ENCODE results near the gene TTLL10. TPM values are rescaled to one million over a fixed set of nuclear protein-coding genes. Genes with fewer than 3 reads are reported as not detected.

Gene TTLL10
- total RNA-seq, 1 experiment from 2014 or later, result 0.29 TPM

GRCh38 chr1:1198423-1199140 lies 24.9 kb downstream of the TTLL10 start:
- H3K4me3 Mint-ChIP-seq (ENCODE audit: unreplicated experiment), result no peak overlapping the region
- H3K27me3 ChIP-seq (replicated peaks; ENCODE audit: control insufficient read depth, insufficient read depth, low read length), result no peaks in the 10 kb centered on the region
- H3K4me3 ChIP-seq (ENCODE audit: low read depth, low read length), result no peak overlapping the region
- no peak for DNase-seq
- no peaks in the 10 kb centered on the region for H3K4me1 Mint-ChIP-seq (ENCODE audit: low read depth, unreplicated experiment)
- TF ChIP-seq CTCF (IDR thresholded peaks at IDR 0.05; ENCODE audit: insufficient read depth in 1 of 2, low read depth in 1 of 2, low read length in 1 of 2, severe bottlenecking in 1 of 2, unreplicated experiment in 1 of 2), result no peak
- H3K9me3 Mint-ChIP-seq (ENCODE audit: unreplicated experiment), result peaks cover 13% of the 10 kb centered on the region
- no peaks in the 10 kb centered on the region for H3K27me3 Mint-ChIP-seq (ENCODE audit: insufficient read depth, unreplicated experiment)
- no peaks in the 10 kb centered on the region for H3K36me3 Mint-ChIP-seq (ENCODE audit: insufficient read depth, unreplicated experiment)
- POLR2A ChIA-PET, result no interaction called here
- H3K36me3 ChIP-seq (ENCODE audit: control insufficient read depth, insufficient read depth, low read length), result no peaks in the 10 kb centered on the region
- intact Hi-C loops (cut with micrococcal nuclease; ENCODE audit: unreplicated experiment), result no loop called here
- H3K9me3 ChIP-seq, result peaks cover 8% of the 10 kb centered on the region; the same call in 1 of the 2 replicates
- no TSS peak for BruUV-seq (replicated peaks)
- no peak overlapping the region for H3K27ac Mint-ChIP-seq (ENCODE audit: unreplicated experiment)
- CTCF ChIA-PET, result no interaction called here
- no peaks in the 10 kb centered on the region for H3K4me1 ChIP-seq

- H3K4me3 ChIP-seq (ENCODE audit: low read depth, low read length), result no peak overlapping the region
- intact Hi-C loops (cut with micrococcal nuclease; ENCODE audit: unreplicated experiment), result no loop called here
- no peak for TF ChIP-seq CTCF (IDR thresholded peaks at IDR 0.05; ENCODE audit: insufficient read depth in 1 of 2, low read depth in 1 of 2, low read length in 1 of 2, severe bottlenecking in 1 of 2, unreplicated experiment in 1 of 2)
- no peak for DNase-seq
- Mint-ChIP-seq H3K9me3 (ENCODE audit: unreplicated experiment) (peaks cover 9% of the 10 kb centered on the region), H3K4me1 (ENCODE audit: low read depth, unreplicated experiment) (no peaks in the 10 kb centered on the region), H3K27me3 (ENCODE audit: insufficient read depth, unreplicated experiment) (no peaks in the 10 kb centered on the region), H3K36me3 (ENCODE audit: insufficient read depth, unreplicated experiment) (no peaks in the 10 kb centered on the region), H3K4me3 (ENCODE audit: unreplicated experiment) (no peak overlapping the region), H3K27ac (ENCODE audit: unreplicated experiment) (no peak overlapping the region)
- no peaks in the 10 kb centered on the region for H3K27me3 ChIP-seq (replicated peaks; ENCODE audit: control insufficient read depth, insufficient read depth, low read length)
- POLR2A ChIA-PET, result no interaction called here
- H3K9me3 ChIP-seq, result peaks cover 8% of the 10 kb centered on the region; the same call in 1 of the 2 replicates
- no TSS peak for BruUV-seq (replicated peaks)
- H3K4me1 ChIP-seq, result no peaks in the 10 kb centered on the region
- CTCF ChIA-PET, result no interaction called here
- H3K36me3 ChIP-seq (ENCODE audit: control insufficient read depth, insufficient read depth, low read length), result no peaks in the 10 kb centered on the region
These were observed 25.7 kb downstream of the TTLL10 start for GRCh38 chr1:1199141-1199960.

GRCh38 chr1:1199961-1200875 lies 26.5 kb downstream of the TTLL10 start:
- intact Hi-C loops (cut with micrococcal nuclease; ENCODE audit: unreplicated experiment), result no loop called here
- H3K27me3 ChIP-seq (replicated peaks; ENCODE audit: control insufficient read depth, insufficient read depth, low read length), result no peaks in the 10 kb centered on the region
- H3K36me3 ChIP-seq (ENCODE audit: control insufficient read depth, insufficient read depth, low read length), result no peaks in the 10 kb centered on the region
- H3K4me1 ChIP-seq, result no peaks in the 10 kb centered on the region
- H3K9me3 ChIP-seq, result no peaks in the 10 kb centered on the region
- Mint-ChIP-seq H3K4me1 (ENCODE audit: low read depth, unreplicated experiment) (no peaks in the 10 kb centered on the region), H3K4me3 (ENCODE audit: unreplicated experiment) (peak overlapping the region; percentile 35), H3K9me3 (ENCODE audit: unreplicated experiment) (peaks cover under 1% of the 10 kb centered on the region), H3K36me3 (ENCODE audit: insufficient read depth, unreplicated experiment) (no peaks in the 10 kb centered on the region), H3K27ac (ENCODE audit: unreplicated experiment) (no peak overlapping the region), H3K27me3 (ENCODE audit: insufficient read depth, unreplicated experiment) (no peaks in the 10 kb centered on the region)
- BruUV-seq (replicated peaks), result no TSS peak
- no peak for TF ChIP-seq CTCF (IDR thresholded peaks at IDR 0.05; ENCODE audit: insufficient read depth in 1 of 2, low read depth in 1 of 2, low read length in 1 of 2, severe bottlenecking in 1 of 2, unreplicated experiment in 1 of 2)
- H3K4me3 ChIP-seq (ENCODE audit: low read depth, low read length), result peak overlapping the region; percentile 39; the same call in 1 of the 2 replicates
- POLR2A ChIA-PET, result interaction anchor here (0.7 kb wide), 1 partner anchor 75 kb away, joined by 3 read pairs; no protein-coding TSS in a partner anchor
- CTCF ChIA-PET, result no interaction called here
- no peak for DNase-seq

Measured in Caco-2 (cell line).